Fibroblast of gingiva (primary cell): ENCODE results near the gene SUGCT.
A peak's percentile ranks its signal among the peaks of the same experiment; 100 is the strongest.
"Not testable (repeated sequence)": the region's sequence is repeated elsewhere in the genome, so short reads cannot be mapped to it uniquely, and the experiment has no call there.

ENCODE experiments used
- DNase-seq: peaks from one replicate; pipeline ENCODE4 v3.0.0-alpha.2; 2011; ENCODE audit warnings: low read depth

The SUGCT gene

GRCh38 chr7:40403703-40404476 lies 269.1 kb downstream of the SUGCT start:
- peak; percentile 8 for DNase-seq

DNA sequence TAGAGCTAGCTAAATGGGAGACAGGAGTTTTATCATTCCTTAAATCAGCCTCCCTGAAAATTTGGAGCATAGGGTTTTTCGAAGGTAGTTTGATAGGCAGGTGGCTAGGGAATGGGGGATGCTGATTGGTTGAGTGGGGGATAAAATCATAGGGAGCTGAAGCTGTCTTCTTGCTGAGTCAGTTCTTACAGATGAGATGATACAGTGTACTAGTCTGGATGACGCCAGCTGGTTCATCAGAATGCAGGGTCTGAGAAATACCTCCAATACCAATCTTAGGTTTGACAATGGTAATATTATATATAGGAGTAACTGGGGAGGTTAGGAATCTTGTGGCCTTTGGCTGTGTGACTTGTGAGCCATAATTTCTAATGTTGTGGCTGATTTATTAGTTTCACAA lies 271.2 kb downstream of the SUGCT start:
- no peak for DNase-seq

DNA sequence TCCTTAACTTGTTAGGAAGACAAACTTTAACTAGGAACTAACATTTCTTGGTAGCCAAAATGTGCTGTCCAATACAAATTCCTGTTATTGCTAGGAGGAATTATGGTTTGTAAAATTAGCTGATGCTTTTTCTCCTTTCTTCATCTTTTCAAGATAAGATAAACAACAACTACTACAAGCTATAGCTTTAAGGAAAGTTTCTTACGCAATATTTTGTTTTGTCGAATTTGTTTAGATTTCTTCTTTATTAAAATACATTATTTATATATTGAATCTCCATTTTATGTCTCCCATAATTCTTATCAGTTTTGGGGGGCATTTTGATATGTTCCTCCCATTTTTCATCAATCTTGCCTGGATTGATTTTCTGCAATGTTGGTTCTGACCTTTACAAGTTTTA lies 277.5 kb downstream of the SUGCT start:
- DNase-seq = no peak

DNA sequence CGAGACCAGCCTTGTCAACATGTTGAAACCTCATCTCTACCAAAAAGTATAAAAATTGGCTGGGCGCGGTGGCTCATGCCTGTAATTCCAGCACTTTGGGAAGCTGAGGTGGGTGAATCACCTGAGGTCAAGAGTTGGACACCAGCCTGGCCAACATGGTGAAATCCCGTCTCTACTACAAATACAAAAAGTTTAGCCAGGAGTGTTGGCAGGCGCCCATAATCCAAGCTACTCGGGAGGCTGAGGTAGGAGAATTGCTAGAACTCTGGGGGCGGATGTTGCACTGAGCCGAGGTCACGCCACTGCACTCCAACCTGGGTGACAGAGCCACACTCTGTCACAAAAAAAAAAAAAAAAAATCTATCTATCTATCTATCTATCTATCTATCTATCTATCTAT lies 279.9 kb downstream of the SUGCT start:
- DNase-seq = not testable (repeated sequence)

- no peak for DNase-seq
Measured at GRCh38 chr7:40418448-40418847, 283.6 kb downstream of the SUGCT start.

DNA sequence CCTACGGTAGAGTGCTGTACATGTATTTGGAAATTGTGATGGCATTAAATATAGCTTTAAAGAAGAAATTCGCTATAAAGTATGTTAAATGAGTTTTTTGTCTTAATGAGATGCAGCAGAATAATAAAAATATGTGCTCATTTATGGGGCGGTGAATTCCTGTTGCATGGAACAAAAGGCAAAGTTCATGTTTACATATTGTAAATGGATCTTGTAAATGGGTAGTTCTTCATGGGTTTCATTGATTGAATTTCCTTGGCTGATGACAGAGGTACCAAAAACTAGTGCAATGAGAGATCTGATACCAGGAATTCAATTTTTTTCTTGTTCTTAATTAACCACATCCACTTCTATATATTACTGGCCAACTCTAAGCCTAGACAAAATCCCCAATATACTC lies 284.2 kb downstream of the SUGCT start:
- DNase-seq = no peak

DNA sequence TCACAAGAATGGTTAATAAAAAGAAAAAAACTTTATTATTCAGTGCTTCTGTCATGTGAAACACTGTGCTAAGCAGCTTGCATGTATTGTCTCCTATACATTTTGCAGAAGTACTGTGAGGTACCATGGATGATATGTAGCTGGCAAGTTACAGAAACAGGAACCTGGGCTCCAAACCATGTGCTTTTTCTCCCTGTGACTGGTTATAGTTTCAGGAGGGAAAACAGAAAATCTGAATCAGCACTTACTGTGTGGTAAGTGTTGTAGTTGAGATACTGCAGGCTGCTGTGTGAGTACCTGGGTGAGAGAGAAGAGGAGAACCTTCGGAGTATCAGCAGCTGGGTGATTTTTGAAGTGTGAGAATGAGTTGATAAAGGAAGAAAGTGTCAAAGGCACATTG lies 285.0 kb downstream of the SUGCT start:
- DNase-seq = no peak

- no peak for DNase-seq
Measured at GRCh38 chr7:40421433-40421832, 286.6 kb downstream of the SUGCT start.

DNA sequence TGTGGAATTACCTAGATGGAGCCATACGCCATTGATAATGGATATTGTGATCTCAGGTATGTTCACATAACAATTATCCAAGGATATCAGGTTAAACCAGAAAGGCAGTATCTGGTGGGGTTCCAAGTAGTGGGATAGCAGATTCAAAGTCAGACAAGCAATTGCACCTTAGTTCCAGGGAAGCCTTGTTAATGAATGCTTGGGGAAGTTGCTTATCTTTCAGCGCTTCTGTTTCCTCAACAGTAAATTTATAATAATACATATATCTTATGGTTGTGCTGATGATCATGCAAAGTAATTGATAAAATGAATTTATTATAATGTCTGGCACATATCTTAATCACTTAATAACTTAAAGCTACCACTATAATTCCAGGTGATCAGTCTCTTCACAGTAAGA lies 290.9 kb downstream of the SUGCT start:
- no peak for DNase-seq

DNA sequence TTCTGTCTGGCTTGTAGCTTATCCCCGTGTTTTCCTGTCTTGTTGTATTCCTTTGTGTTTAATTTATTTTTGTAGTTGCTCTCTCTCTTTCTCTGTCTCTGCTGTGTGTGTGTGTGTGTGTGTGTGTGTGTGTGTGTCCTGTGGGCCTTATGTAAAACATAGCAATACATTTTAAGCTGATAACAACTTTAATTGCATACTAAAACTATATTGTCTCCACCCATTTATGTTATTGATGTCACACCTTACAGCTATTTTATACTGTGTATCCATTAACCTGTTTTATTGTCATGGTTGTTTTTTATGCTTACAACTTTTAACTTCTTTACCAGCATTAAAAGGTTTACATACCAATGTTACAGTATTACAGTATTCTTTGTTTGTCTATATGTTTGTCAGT lies 293.6 kb downstream of the SUGCT start:
- no peak for DNase-seq

DNA sequence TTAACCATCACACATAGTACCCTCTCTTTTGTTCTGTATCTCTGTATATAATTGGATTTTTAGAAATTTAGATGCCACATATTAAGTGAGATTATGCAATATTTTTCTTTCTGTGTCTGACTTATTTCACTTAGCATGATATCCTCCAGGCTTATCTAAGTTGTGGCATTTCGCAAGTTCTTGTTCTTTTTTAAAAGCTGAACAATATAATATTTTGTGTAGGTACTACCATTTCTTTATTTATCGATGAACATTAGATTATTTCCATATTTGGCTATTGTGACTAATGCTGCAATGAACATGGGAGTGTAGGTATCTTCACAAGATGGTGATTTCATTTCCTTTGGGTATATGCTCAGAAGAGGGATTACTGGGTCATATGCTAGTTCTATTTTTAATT lies 295.0 kb downstream of the SUGCT start:
- DNase-seq = no peak

DNA sequence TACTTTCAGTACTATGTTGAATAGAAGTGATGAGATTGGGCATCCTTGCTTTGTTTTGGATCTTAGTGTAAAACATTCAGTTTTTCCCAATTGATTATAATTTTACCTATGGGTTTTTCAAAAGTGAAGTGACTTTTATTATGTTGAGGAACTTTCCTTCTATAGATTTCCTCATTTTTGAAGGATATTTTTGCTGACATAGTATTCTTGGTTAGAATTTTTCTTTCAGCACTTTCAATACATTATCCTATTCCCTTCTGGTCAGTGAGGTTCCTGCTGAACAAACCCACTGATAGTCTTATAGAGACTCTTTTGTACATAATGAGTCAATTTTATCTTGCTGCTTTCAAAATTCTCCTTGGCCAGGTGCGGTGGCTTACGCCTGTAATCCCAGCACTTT lies 297.2 kb downstream of the SUGCT start:
- DNase-seq = no peak

DNA sequence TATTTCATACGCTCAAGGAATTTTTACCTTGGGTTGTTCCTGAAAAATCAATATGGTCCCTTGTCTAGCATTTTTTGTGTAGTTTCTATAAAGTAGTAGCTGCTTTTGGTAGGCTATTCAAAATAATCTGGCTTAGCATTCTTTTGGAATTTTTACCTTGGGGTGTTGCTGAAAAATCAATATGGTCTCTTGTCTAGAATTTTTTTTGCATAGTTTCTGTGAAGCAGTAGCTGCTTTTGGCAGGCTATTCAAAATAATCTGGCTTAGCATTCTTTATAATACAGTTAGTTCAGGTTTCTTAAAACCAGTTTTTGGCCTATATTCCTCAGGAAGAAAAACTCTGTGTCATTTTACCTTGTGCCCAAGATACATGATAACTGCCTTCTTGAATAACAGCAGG lies 301.9 kb downstream of the SUGCT start:
- DNase-seq = no peak

DNA sequence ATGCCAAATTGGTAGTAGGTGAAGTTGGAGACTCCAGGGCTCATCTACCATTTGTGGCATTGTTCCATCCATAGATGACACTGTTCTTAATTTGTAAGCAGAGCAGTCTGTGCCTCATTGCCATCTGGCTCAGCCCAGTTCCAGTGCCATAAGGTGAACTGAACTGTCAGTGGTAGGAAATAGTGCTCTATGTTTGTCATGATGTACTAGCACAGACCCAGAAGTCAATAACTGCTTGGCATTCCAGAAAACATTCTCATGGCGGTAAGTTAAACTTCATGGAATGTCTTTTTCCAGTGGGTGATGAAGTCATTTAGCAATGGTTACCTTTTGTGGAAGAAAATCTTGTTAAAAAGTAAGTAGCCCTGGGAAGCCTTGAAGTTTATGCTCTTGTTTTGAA lies 302.7 kb downstream of the SUGCT start:
- peak; percentile 78 for DNase-seq

DNA sequence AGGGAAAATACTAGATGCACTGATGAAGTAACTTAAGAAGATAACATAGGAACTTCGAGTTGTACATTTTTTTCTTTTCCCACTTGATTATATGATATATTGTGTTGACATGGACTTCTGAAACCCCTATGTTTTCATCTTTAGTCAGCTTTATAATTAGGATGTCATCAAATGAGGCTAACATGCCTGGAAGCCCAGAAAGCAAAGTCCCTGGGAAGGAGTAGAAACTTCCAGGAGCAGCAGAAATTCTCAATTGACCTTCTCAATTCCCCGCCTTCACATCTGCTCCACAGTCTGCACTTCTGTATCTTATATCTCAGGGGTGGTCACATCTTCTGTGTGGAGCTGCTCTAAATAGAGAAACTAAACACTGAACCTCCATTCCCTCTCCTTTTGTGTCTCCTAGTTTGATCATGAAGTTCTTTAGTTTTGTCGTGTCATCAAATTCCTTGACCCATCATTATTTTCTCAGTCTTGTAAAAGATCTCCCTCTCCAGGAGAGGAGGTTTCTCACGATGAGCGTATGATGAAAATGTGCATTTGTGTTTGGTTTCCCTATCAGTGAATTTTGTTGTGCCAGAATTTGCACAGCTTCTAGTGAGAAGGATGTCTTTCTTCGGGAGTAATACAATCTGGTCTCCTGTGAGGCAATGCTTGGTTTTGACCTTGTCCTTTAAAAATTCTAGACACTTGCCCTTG lies 303.3 kb downstream of the SUGCT start:
- no peak for DNase-seq

- DNase-seq = no peak
Measured at GRCh38 chr7:40439686-40440085, 304.9 kb downstream of the SUGCT start.

GRCh38 chr7:40447345-40447744 lies 312.5 kb downstream of the SUGCT start:
- no peak for DNase-seq

DNA sequence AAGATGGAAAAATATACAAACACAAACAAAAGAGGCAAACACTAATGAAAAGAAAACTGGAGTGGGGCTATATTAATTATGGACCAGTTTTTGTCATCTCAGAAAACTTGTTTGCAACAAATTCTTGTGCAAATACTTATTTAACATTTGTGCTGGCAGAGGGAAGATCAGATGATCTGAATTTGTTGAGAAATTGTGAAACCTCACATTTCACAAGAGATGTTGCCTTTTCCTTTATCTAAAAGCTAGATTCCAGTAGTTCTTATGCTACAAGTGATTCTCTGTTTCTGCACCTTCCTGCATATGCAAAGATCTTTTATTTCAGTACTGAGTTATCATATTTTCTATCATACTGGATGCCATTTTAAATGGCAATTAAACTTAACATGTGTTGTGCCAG lies 320.7 kb downstream of the SUGCT start:
- DNase-seq = peak; percentile 60

DNA sequence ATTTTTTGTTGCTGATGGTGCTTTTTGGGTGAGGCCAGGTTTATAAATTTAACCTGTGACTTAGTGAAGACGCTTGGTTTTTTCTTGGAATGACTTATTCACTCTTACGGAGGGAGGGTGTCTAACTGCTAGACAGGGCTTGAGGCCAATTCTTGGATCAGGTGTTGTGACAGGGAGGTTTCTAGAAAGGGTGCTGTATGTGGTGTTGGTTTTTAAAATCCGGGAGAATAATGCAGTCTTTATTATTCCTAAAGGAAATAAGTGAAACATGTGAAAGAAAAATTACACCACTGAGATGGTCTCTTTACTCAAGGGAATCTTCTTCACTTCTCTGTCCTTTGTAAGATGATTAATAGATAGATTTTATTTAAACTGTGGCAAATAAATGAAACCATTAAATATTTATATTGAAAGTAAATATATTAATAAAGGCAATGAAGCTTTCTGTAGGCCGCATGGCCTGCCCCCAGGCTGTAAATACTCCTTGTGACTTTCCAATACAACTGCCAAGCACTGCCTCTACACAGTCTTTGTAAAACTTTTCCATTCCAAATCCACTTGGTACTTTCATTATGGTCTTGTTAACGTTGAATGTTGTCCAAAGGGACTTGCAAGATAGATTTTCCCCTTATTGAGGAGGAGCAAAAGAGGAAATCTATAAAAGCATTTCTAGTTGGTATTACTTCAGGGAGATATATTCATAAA lies 323.1 kb downstream of the SUGCT start:
- DNase-seq = no peak

DNA sequence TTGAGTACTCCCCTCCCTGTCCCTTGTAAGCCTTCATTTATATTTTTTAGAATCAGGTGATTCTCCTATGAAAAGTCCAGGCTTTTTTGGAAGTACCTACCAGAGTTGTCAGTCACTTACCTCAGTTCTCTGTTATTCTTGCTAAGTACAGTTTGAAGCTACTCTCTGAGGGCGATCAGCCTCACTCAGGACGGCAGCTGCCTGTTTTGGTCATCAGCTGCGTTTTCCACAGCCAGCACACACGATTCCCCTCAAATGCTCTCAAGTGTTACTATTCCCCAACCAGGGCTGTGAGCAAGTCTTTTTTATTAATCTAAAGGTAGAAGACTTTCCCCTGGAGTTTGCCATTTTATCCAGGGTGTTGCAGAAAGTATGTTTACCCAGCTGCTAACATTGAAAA lies 328.6 kb downstream of the SUGCT start:
- no peak for DNase-seq

GRCh38 chr7:40468891-40469864 lies 334.4 kb downstream of the SUGCT start:
- peak; percentile 62 for DNase-seq

GRCh38 chr7:40470091-40470592 lies 335.3 kb downstream of the SUGCT start:
- DNase-seq = no peak
